Stimulated activated CD8-positive, alpha-beta memory T cell treated with anti-CD3 and anti-CD28 coated beads, Interleukin-12 subunit alpha, Interleukin-12 subunit beta, amount 100 ng/mL, for 24 hours (primary cell): ENCODE measurements around the gene MED1.
A peak's percentile ranks its signal among the peaks of the same experiment; 100 is the strongest.
"Not testable (repeated sequence)": the region's sequence is repeated elsewhere in the genome, so short reads cannot be mapped to it uniquely, and the experiment has no call there.

Source experiments
- DNase-seq: peaks from one replicate; pipeline ENCODE4 v3.0.0-alpha.2; 2020; ENCODE audit errors: extremely low read depth

MED1 gene

GRCh38 chr17:39439868-39440267 is 11.2 kb downstream of the MED1 start:
- DNase-seq: not testable (repeated sequence)

GRCh38 chr17:39429600-39429999 is 21.5 kb downstream of the MED1 start:
- no peak for DNase-seq

- DNase-seq: no peak
These were observed 34.9 kb downstream of the MED1 start for GRCh38 chr17:39416141-39416540.

- no peak for DNase-seq
These were observed 40.8 kb downstream of the MED1 start for GRCh38 chr17:39410279-39410678.

GRCh38 chr17:39408360-39408759 is 42.7 kb downstream of the MED1 start:
- no peak for DNase-seq

- DNase-seq: no peak
These were observed 44.1 kb downstream of the MED1 start for GRCh38 chr17:39406951-39407350.

- DNase-seq: no peak
These were observed 45.6 kb downstream of the MED1 start for GRCh38 chr17:39405436-39405835.

- DNase-seq: no peak
These were observed 46.3 kb downstream of the MED1 start for GRCh38 chr17:39404542-39405378.

- no peak for DNase-seq
These were observed 48.0 kb downstream of the MED1 start for GRCh38 chr17:39402890-39403605.

GRCh38 chr17:39402244-39402889 is 48.7 kb downstream of the MED1 start:
- DNase-seq: peak; percentile 77

GRCh38 chr17:39401412-39402243 is 49.4 kb downstream of the MED1 start, which contains the start of gene FBXL20:
FBXL20 (minus strand) TSS chr17:39401626; CDS start chr17:39401402, 224 bp downstream.
- peak; percentile 88 for DNase-seq

- no peak for DNase-seq
These were observed 50.3 kb downstream of the MED1 start for GRCh38 chr17:39400547-39401411.

- DNase-seq: no peak
These were observed 51.3 kb downstream of the MED1 start for GRCh38 chr17:39399791-39400190.

GRCh38 chr17:39393736-39394135 is 57.3 kb downstream of the MED1 start:
- no peak for DNase-seq

GRCh38 chr17:39391448-39391847 is 59.6 kb downstream of the MED1 start:
- no peak for DNase-seq

GRCh38 chr17:39385040-39385439 is 66.0 kb downstream of the MED1 start:
- DNase-seq: no peak

GRCh38 chr17:39380144-39380543 is 70.9 kb downstream of the MED1 start:
- no peak for DNase-seq

- DNase-seq: no peak
These were observed 74.6 kb downstream of the MED1 start for GRCh38 chr17:39376434-39376833.

- not testable (repeated sequence) for DNase-seq
These were observed 83.3 kb downstream of the MED1 start for GRCh38 chr17:39367805-39368204.

- no peak for DNase-seq
These were observed 85.2 kb downstream of the MED1 start for GRCh38 chr17:39365872-39366271.

GRCh38 chr17:39365242-39365641 is 85.8 kb downstream of the MED1 start:
- DNase-seq: no peak
